Measurements from ENCODE around the gene GPR50. TPM values are rescaled to one million over a fixed set of nuclear protein-coding genes. Genes with fewer than 3 reads are reported as not detected.

GPR50 gene
- total and polyA plus RNA-seq, 2 of the 13 experiments (the other 11 are each of a cell fraction or from before 2014, with no cell fraction given) = not detected

GRCh38 chrX:151153667-151154066, 22.7 kb upstream of the GPR50 start:
- intact Hi-C loops (cut with micrococcal nuclease; ENCODE audit: unreplicated experiment) (no loop called here), in situ Hi-C loops (cut with HindIII; ENCODE audit: extremely low pct_ligation_motif_present, low pct_unique_long_range_greater_than_20kb) (loop anchor here (5.0 to 25.0 kb wide), 3 partner anchors 209 to 529 kb away; no protein-coding TSS in a partner anchor)
- ChIA-PET CTCF (ENCODE audit: low intra/inter-chr PET ratio, low total read pairs) (no interaction called here), POLR2A (no interaction called here)
- Histone ChIP-seq H3K79me2 (ENCODE audit: insufficient read depth, low read length) (no peaks in the 10 kb centered on the region), H4K20me1 (ENCODE audit: insufficient read depth, low read length) (no peaks in the 10 kb centered on the region), H3K4me2 (ENCODE audit: low read depth, low read length) (no peak overlapping the region), H2AFZ (ENCODE audit: low read length) (no peak overlapping the region), H3K4me1 (ENCODE audit: insufficient read depth, low read length) (no peaks in the 10 kb centered on the region), H3K27me3 (ENCODE audit: control insufficient read depth in 1 of 2, insufficient read depth in 2 of 2, low read length in 2 of 2) (no peaks in the 10 kb centered on the region), H3K9me3 (ENCODE audit: low read length) (no peaks in the 10 kb centered on the region), H3K4me3 (replicated peaks in 1 of 3; ENCODE audit: insufficient read depth in 1 of 3, low read depth in 2 of 3, low read length in 3 of 3) (no peak overlapping the region), H3K9ac (ENCODE audit: insufficient read depth, low read depth, low read length) (no peak overlapping the region), H3K36me3 (replicated peaks in 1 of 2; ENCODE audit: control insufficient read depth in 1 of 2, insufficient read depth in 2 of 2, low read length in 2 of 2) (no peaks in the 10 kb centered on the region), H3K27ac (ENCODE audit: extremely low read length, insufficient read depth, low read length) (no peak overlapping the region)
- ATAC-seq (no peak), FAIRE-seq (no peak), DNase-seq (ENCODE audit: low spot score) (no peak)
- WGBS (ENCODE audit: low lambda C conversion rate) = 30% methylated on average over 2 of the region's 6 CpGs
- BruUV-seq (replicated peaks) = no TSS peak
- TF ChIP-seq ZNF720 (CRISPR knock-in tag; IDR thresholded peaks at IDR 0.05) = no peak

GRCh38 chrX:151155234-151155633, 21.1 kb upstream of the GPR50 start:
- DNase-seq (ENCODE audit: low spot score) (no peak), FAIRE-seq (no peak), ATAC-seq (no peak)
- Histone ChIP-seq H3K4me3 (replicated peaks in 1 of 3; ENCODE audit: insufficient read depth in 1 of 3, low read depth in 2 of 3, low read length in 3 of 3) (no peak overlapping the region), H3K4me2 (ENCODE audit: low read depth, low read length) (no peak overlapping the region), H3K27me3 (ENCODE audit: control insufficient read depth in 1 of 2, insufficient read depth in 2 of 2, low read length in 2 of 2) (no peaks in the 10 kb centered on the region), H3K9ac (ENCODE audit: insufficient read depth, low read depth, low read length) (no peak overlapping the region), H2AFZ (ENCODE audit: low read length) (no peak overlapping the region), H3K79me2 (ENCODE audit: insufficient read depth, low read length) (no peaks in the 10 kb centered on the region), H3K4me1 (ENCODE audit: insufficient read depth, low read length) (no peaks in the 10 kb centered on the region), H3K9me3 (ENCODE audit: low read length) (no peaks in the 10 kb centered on the region), H3K36me3 (replicated peaks in 1 of 2; ENCODE audit: control insufficient read depth in 1 of 2, insufficient read depth in 2 of 2, low read length in 2 of 2) (no peaks in the 10 kb centered on the region), H3K27ac (ENCODE audit: extremely low read length, insufficient read depth, low read length) (no peak overlapping the region), H4K20me1 (ENCODE audit: insufficient read depth, low read length) (no peaks in the 10 kb centered on the region)
- ChIA-PET POLR2A (no interaction called here), CTCF (ENCODE audit: low intra/inter-chr PET ratio, low total read pairs) (no interaction called here)
- intact Hi-C loops (cut with micrococcal nuclease; ENCODE audit: unreplicated experiment) (no loop called here), in situ Hi-C loops (cut with HindIII; ENCODE audit: extremely low pct_ligation_motif_present, low pct_unique_long_range_greater_than_20kb) (loop anchor here (25.0 kb wide), 2 partner anchors 207 to 332 kb away; no protein-coding TSS in a partner anchor)
- TF ChIP-seq ZNF383 (CRISPR knock-in tag; IDR thresholded peaks at IDR 0.05; ENCODE audit: borderline replicate concordance) (no peak), CREB1 (IDR thresholded peaks at IDR 0.05) (0 out of 2 replicates have a peak, but pooled peaks have one; percentile 15), CREB1 (CRISPR knock-in tag; IDR thresholded peaks at IDR 0.05) (no peak), ZNF12 (CRISPR knock-in tag; IDR thresholded peaks at IDR 0.05) (no peak)
- 0% methylated on average over 4 of the region's 4 CpGs for WGBS (ENCODE audit: low lambda C conversion rate)
- no TSS peak for BruUV-seq (replicated peaks)
